Measurements from ENCODE around the gene TPTE.
"Not testable (repeated sequence)": the region's sequence is repeated elsewhere in the genome, so short reads cannot be mapped to it uniquely, and the experiment has no call there.

TPTE gene

DNA sequence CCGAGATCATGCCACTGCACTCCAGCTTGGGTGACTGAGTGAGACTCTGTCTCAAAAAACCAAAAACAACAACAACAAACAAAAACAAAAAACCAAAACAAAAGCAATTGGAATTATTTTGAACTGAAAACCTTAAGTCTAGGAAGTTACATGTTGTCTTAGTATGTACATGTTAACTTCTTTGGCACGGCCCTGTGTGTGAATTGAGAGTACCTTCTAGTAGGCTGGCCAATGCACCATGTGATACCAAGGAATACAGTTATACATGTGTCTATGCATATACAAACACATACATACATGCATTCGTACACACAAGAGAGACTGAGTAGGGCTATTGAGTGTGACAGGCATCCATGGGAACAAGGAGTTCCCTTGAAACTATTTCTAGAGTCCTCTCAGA is 18.6 kb downstream of the TPTE start:
- no peak for DNase-seq (ENCODE audit: extremely low spot score)
- no peak for TF ChIP-seq FOXM1 (IDR thresholded peaks at IDR 0.05; ENCODE audit: borderline replicate concordance)
- no peak for TF ChIP-seq FOXA1 (IDR thresholded peaks at IDR 0.05)
- no peak for TF ChIP-seq ARNT (IDR thresholded peaks at IDR 0.05)
- TF ChIP-seq ELF4 (IDR thresholded peaks at IDR 0.05), result no peak
- TF ChIP-seq, protein P1, sequence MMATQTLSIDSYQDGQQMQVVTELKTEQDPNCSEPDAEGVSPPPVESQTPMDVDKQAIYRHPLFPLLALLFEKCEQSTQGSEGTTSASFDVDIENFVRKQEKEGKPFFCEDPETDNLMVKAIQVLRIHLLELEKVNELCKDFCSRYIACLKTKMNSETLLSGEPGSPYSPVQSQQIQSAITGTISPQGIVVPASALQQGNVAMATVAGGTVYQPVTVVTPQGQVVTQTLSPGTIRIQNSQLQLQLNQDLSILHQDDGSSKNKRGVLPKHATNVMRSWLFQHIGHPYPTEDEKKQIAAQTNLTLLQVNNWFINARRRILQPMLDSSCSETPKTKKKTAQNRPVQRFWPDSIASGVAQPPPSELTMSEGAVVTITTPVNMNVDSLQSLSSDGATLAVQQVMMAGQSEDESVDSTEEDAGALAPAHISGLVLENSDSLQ (IDR thresholded peaks at IDR 0.05), result no peak
- TF ChIP-seq SUZ12 (IDR thresholded peaks at IDR 0.05), result no peak
- TF ChIP-seq SP1 (IDR thresholded peaks at IDR 0.05), result no peak
- no peak for TF ChIP-seq TARDBP (IDR thresholded peaks at IDR 0.05)
- no peak for TF ChIP-seq FOXK2 (IDR thresholded peaks at IDR 0.05)
- no peak for TF ChIP-seq NFRKB (IDR thresholded peaks at IDR 0.05)
- TF ChIP-seq ZNF384 (IDR thresholded peaks at IDR 0.05), result no peak
- no peak for TF ChIP-seq L3MBTL2 (conservative IDR thresholded peaks at IDR 0.05)
- TF ChIP-seq HDGF (IDR thresholded peaks at IDR 0.05; ENCODE audit: borderline replicate concordance), result no peak
- TF ChIP-seq CTBP1 (IDR thresholded peaks at IDR 0.05; ENCODE audit: borderline replicate concordance), result no peak
- TF ChIP-seq BHLHE40 (IDR thresholded peaks at IDR 0.05; ENCODE audit: borderline replicate concordance), result no peak
- TF ChIP-seq LEF1 (IDR thresholded peaks at IDR 0.05; ENCODE audit: borderline replicate concordance), result no peak
- ChIA-PET CTCF (no interaction called here), POLR2A (no interaction called here)

DNA sequence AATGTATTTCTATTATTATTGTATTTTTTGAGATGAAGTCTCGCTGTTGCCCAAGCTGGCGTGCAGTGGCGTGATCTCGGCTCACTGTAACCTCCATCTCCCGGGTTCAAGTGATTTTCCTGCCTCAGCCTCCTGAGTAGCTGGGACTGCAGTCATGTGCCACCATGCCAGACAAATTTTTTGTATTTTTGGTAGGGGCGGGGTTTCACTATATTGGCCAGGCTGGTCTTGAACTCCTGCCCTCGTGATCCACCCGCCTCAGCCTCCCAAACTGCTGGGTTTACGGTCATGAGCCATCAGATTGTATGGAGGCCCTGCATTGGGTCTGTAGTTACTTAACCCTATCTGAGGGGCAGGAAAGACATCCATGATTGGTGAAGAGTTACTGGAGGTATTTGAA is 23.0 kb downstream of the TPTE start:
- CTCF ChIA-PET; POLR2A ChIA-PET; DNase-seq (ENCODE audit: extremely low spot score): not testable (repeated sequence)

DNA sequence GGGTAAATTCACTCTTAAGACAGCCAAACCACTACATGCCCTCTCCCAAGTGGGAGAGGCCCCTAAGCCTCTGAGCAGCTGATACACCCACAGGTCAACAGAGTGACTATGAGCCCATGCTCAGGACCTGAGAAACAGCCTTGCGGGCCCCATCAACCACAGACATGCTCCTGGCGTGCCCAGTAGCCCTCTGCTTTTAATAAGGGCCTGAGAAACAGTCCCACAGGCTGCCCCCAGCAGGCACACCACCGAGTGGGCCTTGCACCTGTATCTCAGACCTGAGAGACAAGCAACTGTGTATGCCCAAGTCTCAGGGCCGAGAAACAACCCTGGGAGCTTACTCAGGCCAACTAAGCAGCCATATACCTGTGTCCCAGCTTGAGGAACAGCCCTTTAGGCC is 26.5 kb downstream of the TPTE start:
- DNase-seq (ENCODE audit: extremely low spot score); POLR2A ChIA-PET; CTCF ChIA-PET: not testable (repeated sequence)

DNA sequence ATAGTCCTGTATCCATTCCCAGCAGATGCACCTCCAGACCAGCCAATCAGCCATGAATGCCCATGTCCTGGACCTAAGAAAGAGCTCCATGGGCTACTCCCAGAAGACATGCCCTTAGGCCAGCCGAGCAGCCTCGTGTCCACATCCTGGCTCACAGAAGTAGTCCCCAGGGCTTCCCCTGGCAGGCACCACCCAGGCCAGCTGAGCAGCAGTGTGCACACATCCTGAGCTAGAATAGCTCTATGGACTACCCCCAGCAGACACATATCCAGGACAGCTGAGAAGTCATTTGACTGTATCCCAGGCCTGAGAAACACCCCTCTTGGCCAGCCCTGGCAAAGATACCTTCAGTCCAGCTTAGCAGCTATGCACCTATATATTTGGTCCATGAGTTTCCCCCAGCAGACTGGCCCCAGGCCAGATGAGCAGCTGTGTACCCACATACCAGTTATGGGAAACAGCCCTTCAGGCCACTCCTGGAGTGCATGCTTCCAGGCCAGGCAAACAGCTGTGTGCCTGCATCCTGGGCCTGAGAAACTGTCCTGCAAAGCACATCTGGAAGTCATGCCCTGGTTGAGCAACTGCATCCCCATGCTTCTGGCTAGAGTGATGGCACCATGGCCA is 27.1 kb downstream of the TPTE start:
- CTCF ChIA-PET, POLR2A ChIA-PET: not testable (repeated sequence)

GRCh38 chr21:10570803-10571202 is 49.4 kb downstream of the TPTE start:
- POLR2A ChIA-PET; DNase-seq (ENCODE audit: extremely low spot score); CTCF ChIA-PET: not testable (repeated sequence)

More for the DNA sequence above, 27.1 kb downstream of the TPTE start:
- DNase-seq (ENCODE audit: extremely low spot score), result not testable (repeated sequence)

GRCh38 chr21:10574531-10575310 is 53.3 kb downstream of the TPTE start:
- CTCF ChIA-PET; POLR2A ChIA-PET; DNase-seq (ENCODE audit: extremely low spot score): not testable (repeated sequence)

DNA sequence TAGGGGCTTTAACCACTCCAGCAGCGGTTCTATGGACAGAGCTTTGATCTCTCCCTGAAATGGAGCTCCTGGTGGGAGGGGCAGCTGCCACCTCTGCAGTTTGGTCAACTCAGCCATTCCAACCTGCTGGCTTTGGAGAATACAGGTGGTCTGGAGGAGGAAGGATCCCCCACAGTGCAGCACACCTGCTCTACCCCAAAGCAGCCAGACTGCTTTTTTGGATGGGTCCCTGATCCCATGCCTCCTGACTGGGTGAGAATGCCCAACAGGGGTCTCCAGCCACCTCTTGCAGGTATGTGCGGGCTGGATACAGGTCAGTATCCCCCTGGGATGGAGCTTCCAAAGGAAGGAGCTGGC is 53.9 kb downstream of the TPTE start:
- ChIA-PET POLR2A (no interaction called here), CTCF (no interaction called here)
- no peak for TF ChIP-seq LEF1 (IDR thresholded peaks at IDR 0.05; ENCODE audit: borderline replicate concordance)
- DNase-seq (ENCODE audit: extremely low spot score), result no peak

DNA sequence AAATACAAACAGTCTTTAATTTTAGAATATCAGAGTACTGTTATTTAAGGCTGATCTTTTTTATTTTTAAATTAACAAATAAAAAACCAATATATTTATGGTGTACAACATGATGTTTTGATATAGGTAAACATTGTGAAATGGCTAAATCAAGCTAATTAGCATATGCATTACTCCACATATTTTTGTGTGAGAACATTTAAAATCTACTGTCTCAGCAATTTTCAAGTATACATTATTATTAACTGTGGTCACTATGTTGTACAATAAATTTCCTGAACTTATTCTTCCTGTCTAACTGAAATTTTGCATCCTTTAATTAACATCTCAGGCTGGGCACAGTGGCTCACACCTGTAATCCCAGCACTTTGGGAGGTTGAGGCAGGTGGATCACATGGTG is 57.5 kb downstream of the TPTE start:
- CTCF ChIA-PET; POLR2A ChIA-PET; DNase-seq (ENCODE audit: extremely low spot score): not testable (repeated sequence)

- DNase-seq (ENCODE audit: extremely low spot score); POLR2A ChIA-PET; CTCF ChIA-PET: not testable (repeated sequence)
Observed at GRCh38 chr21:10589115-10589514, 67.7 kb downstream of the TPTE start.

DNA sequence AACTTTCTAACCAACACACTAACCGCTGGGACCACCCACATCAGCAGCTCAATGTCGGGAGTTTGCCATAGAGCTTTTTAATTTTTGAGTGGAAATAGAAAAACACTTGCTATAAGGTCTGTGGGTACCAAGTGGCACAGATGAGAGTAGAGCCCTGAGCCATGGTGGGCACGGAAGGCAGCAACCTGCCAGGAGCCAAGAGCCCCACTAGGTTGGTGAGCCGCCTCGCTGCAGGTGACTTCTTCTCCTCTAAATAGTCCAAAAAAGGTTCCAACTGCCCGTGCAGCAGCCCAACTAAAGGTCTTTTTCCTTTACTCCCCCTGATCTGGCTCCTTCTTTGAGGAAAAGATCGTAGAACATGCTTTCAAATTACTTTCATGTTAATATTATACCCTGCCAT is 85.7 kb downstream of the TPTE start:
- POLR2A ChIA-PET; DNase-seq (ENCODE audit: extremely low spot score); CTCF ChIA-PET: not testable (repeated sequence)

GRCh38 chr21:10614285-10614684 is 92.9 kb downstream of the TPTE start:
- DNase-seq (ENCODE audit: extremely low spot score); CTCF ChIA-PET; POLR2A ChIA-PET: not testable (repeated sequence)

GRCh38 chr21:10616061-10616460 is 94.7 kb downstream of the TPTE start:
- POLR2A ChIA-PET; DNase-seq (ENCODE audit: extremely low spot score); CTCF ChIA-PET: not testable (repeated sequence)

Measured in HEK293T (cell line).